Peyer's patch (tissue), 4 donors: Measurements from ENCODE around the gene PDE11A.

ENCODE experiments used
- POLR2A ChIP-seq, 2 donors: fragments of 450-650 bp; IDR thresholded peaks; one replicate each; pipeline ENCODE4 v1.5.1; 2017; ENCODE audit warnings: antibody characterized with exemption in 2 of 2, mild to moderate bottlenecking in 2 of 2, moderate library complexity in 2 of 2
- TF ChIP-seq, protein P1 (sequence below), 6 experiments: fragments of 450-650 bp in 4 of 6; fragments of 200-600 bp in 2 of 6; sonication (generic) in 1 of 6; IDR thresholded peaks; one replicate each; pipeline ENCODE4 v1.5.1; 2017 to 2019; ENCODE audit warnings: antibody characterized with exemption in 6 of 6, mild to moderate bottlenecking in 3 of 6, moderate library complexity in 1 of 6

DNA sequence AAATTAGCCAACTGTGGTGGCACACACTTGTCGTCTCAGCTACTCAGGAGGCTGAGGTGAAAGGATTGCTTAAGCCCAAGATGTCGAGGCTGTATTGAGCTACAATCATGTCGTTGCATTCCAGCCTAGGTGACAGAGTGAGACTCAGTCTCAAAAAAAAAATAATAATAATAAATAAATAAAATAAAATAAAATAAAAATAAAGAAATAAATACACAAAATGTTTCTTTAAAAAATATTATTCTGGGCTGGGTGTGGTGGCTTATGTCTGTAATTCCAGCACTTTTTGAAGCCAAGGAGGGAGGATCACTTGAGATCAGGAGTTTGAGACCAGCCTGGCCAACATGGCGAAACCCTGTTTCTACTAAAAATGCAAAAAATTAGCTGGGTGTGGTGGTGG, 407.2 kb downstream of the PDE11A start:
- TF ChIP-seq, protein P1, sequence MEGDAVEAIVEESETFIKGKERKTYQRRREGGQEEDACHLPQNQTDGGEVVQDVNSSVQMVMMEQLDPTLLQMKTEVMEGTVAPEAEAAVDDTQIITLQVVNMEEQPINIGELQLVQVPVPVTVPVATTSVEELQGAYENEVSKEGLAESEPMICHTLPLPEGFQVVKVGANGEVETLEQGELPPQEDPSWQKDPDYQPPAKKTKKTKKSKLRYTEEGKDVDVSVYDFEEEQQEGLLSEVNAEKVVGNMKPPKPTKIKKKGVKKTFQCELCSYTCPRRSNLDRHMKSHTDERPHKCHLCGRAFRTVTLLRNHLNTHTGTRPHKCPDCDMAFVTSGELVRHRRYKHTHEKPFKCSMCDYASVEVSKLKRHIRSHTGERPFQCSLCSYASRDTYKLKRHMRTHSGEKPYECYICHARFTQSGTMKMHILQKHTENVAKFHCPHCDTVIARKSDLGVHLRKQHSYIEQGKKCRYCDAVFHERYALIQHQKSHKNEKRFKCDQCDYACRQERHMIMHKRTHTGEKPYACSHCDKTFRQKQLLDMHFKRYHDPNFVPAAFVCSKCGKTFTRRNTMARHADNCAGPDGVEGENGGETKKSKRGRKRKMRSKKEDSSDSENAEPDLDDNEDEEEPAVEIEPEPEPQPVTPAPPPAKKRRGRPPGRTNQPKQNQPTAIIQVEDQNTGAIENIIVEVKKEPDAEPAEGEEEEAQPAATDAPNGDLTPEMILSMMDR (IDR thresholded peaks at IDR 0.05) = no peak
- no peak for TF ChIP-seq POLR2A (IDR thresholded peaks at IDR 0.05)
